HEK293T (cell line): Measurements from ENCODE around the gene IMPDH1.
"Not testable (repeated sequence)": the region's sequence is repeated elsewhere in the genome, so short reads cannot be mapped to it uniquely, and the experiment has no call there.

Source experiments
- CTCF ChIA-PET: fragments of 350-600 bp; formaldehyde crosslinking; extraction: SDS; loops from one replicate; lab custom pipeline; 2021; ENCODE audit warnings: antibody characterized with exemption, inconsistent platforms; lab: Yijun Ruan, JAX
- POLR2A ChIA-PET: fragments of 350-600 bp; formaldehyde crosslinking; extraction: SDS; loops from one replicate; lab custom pipeline; 2020; ENCODE audit warnings: antibody characterized with exemption, inconsistent platforms; lab: Yijun Ruan, JAX
- DNase-seq: peaks from one replicate; pipeline ENCODE4 v3.0.0; 2012; ENCODE audit warnings: mixed read lengths; ENCODE audit errors: extremely low spot score
- ARNT ChIP-seq: fragments of 450-650 bp; IDR thresholded peaks from 2 replicates; pipeline ENCODE4 v1.6.1; 2017; ENCODE audit warnings: mild to moderate bottlenecking
- BHLHE40 ChIP-seq: fragments of 450-650 bp; IDR thresholded peaks from 2 replicates; pipeline ENCODE4 v1.6.1; 2016; ENCODE audit warnings: mild to moderate bottlenecking, moderate library complexity, borderline replicate concordance
- CTBP1 ChIP-seq: fragments of 450-650 bp; IDR thresholded peaks from 2 replicates; pipeline ENCODE4 v1.6.1; 2016; ENCODE audit warnings: borderline replicate concordance
- ELF4 ChIP-seq: fragments of 450-650 bp; IDR thresholded peaks from 2 replicates; pipeline ENCODE4 v1.6.1; 2017; ENCODE audit warnings: antibody characterized with exemption
- FOXA1 ChIP-seq: fragments of 450-650 bp; IDR thresholded peaks from 2 replicates; pipeline ENCODE4 v1.6.1; 2016; ENCODE audit warnings: mild to moderate bottlenecking
- FOXK2 ChIP-seq: fragments of 450-650 bp; IDR thresholded peaks from 2 replicates; pipeline ENCODE4 v1.6.1; 2016; ENCODE audit warnings: mild to moderate bottlenecking
- FOXM1 ChIP-seq: fragments of 450-650 bp; IDR thresholded peaks from 2 replicates; pipeline ENCODE4 v1.6.1; 2017; ENCODE audit warnings: mild to moderate bottlenecking, borderline replicate concordance
- HDGF ChIP-seq: fragments of 450-650 bp; IDR thresholded peaks from 2 replicates; pipeline ENCODE4 v1.6.1; 2017; ENCODE audit warnings: antibody characterized with exemption, borderline replicate concordance
- L3MBTL2 ChIP-seq: fragments of 450-650 bp; conservative IDR thresholded peaks from 2 replicates; pipeline ENCODE4 v1.6.1; 2016; ENCODE audit warnings: mild to moderate bottlenecking
- LEF1 ChIP-seq: fragments of 450-650 bp; IDR thresholded peaks from 2 replicates; pipeline ENCODE4 v1.6.1; 2017; ENCODE audit warnings: mild to moderate bottlenecking, borderline replicate concordance
- NFRKB ChIP-seq: fragments of 450-650 bp; IDR thresholded peaks from 2 replicates; pipeline ENCODE4 v1.6.1; 2016; ENCODE audit warnings: mild to moderate bottlenecking, moderate library complexity
- PKNOX1 ChIP-seq: fragments of 450-650 bp; IDR thresholded peaks from 2 replicates; pipeline ENCODE4 v1.6.1; 2016
- SP1 ChIP-seq: fragments of 450-650 bp; IDR thresholded peaks from 2 replicates; pipeline ENCODE4 v1.6.1; 2017
- SUZ12 ChIP-seq: fragments of 450-650 bp; IDR thresholded peaks from 2 replicates; pipeline ENCODE4 v1.6.1; 2016; ENCODE audit warnings: mild to moderate bottlenecking
- TARDBP ChIP-seq: fragments of 450-650 bp; IDR thresholded peaks from 2 replicates; pipeline ENCODE4 v1.6.1; 2016
- ZNF384 ChIP-seq: fragments of 450-650 bp; IDR thresholded peaks from 2 replicates; pipeline ENCODE4 v1.6.1; 2016

IMPDH1 gene

GRCh38 chr7:128409596-128410450 lies at the start of gene IMPDH1:
Gene IMPDH1 (minus strand): TSS chr7:128409982. CDS start chr7:128409901, 81 bp downstream.
- CTCF ChIA-PET: interaction anchor here (1.2 to 1.7 kb wide), 2 partner anchors 16 to 29 kb away, joined by 3 to 12 read pairs; no protein-coding TSS in a partner anchor
- POLR2A ChIA-PET: interaction anchor here (0.6 to 3.7 kb wide), 3 partner anchors 11 to 66 kb away, joined by 3 to 21 read pairs (median 13); partner anchors contain the start of genes HILPDA and RBM28
- peak; percentile 91 for DNase-seq

GRCh38 chr7:128459394-128459878 lies 49.7 kb upstream of the IMPDH1 start:
- TF ChIP-seq HDGF: no peak
- TF ChIP-seq ARNT: no peak
- ChIA-PET CTCF (interaction anchor here (0.7 to 3.1 kb wide), 11 partner anchors 10 to 112 kb away, joined by 3 to 117 read pairs (median 4); no protein-coding TSS in a partner anchor), POLR2A (interaction anchor here (0.7 to 1.1 kb wide), 3 partner anchors 32 to 115 kb away, joined by 3 to 13 read pairs (median 4); partner anchors contain the start of gene RBM28)
- peak; percentile 60 for DNase-seq

More at GRCh38 chr7:128409596-128410450, at the start of gene IMPDH1:
- TF ChIP-seq FOXA1: no peak
- 0 out of 2 replicates have a peak, but pooled peaks have one; percentile 19 for TF ChIP-seq L3MBTL2

GRCh38 chr7:128458956-128459355 lies 49.2 kb upstream of the IMPDH1 start:
- CTCF ChIA-PET: interaction anchor here (0.7 to 3.1 kb wide), 11 partner anchors 10 to 111 kb away, joined by 3 to 117 read pairs (median 4); no protein-coding TSS in a partner anchor
- TF ChIP-seq TARDBP (no peak), FOXK2 (no peak), LEF1 (no peak), FOXA1 (no peak), PKNOX1 (no peak), BHLHE40 (no peak), ARNT (no peak), L3MBTL2 (no peak), SUZ12 (no peak), CTBP1 (no peak), SP1 (no peak), ZNF384 (no peak), HDGF (no peak), NFRKB (no peak), FOXM1 (no peak), ELF4 (no peak)
- no peak for DNase-seq
- POLR2A ChIA-PET: interaction anchor here (0.7 to 1.0 kb wide), 2 partner anchors 31 to 115 kb away, joined by 3 to 13 read pairs; partner anchors contain the start of gene RBM28

GRCh38 chr7:128457385-128457784 lies 47.6 kb upstream of the IMPDH1 start:
- ChIA-PET CTCF (interaction anchor here (0.7 to 1.0 kb wide), 2 partner anchors 31 to 1515 kb away, joined by 3 to 4 read pairs; no protein-coding TSS in a partner anchor), POLR2A (interaction anchor here (3.0 kb wide), 1 partner anchor 31 kb away, joined by 21 read pairs; no protein-coding TSS in a partner anchor)
- not testable (repeated sequence) for DNase-seq

- no peak for TF ChIP-seq NFRKB
- TF ChIP-seq ZNF384: no peak
- TF ChIP-seq HDGF: no peak
- no peak for TF ChIP-seq TARDBP
- TF ChIP-seq PKNOX1: no peak
- no peak for TF ChIP-seq FOXA1
- ChIA-PET CTCF (interaction anchor here (1.2 to 3.2 kb wide), 2 partner anchors 30 to 75 kb away, joined by 4 to 21 read pairs; no protein-coding TSS in a partner anchor), POLR2A (interaction anchor here (1.5 to 3.0 kb wide), 7 partner anchors 12 to 112 kb away, joined by 5 to 21 read pairs (median 19); partner anchors contain the start of genes IMPDH1 and RBM28)
- DNase-seq: no peak
Observed at GRCh38 chr7:128456255-128456725, 46.5 kb upstream of the IMPDH1 start.

- peak; percentile 93 for DNase-seq
- no peak for TF ChIP-seq CTBP1
- no peak for TF ChIP-seq BHLHE40
- TF ChIP-seq PKNOX1: no peak
- TF ChIP-seq ZNF384: no peak
- no peak for TF ChIP-seq FOXM1
- TF ChIP-seq TARDBP: peak; percentile 77; the same call in 1 of the 2 replicates
- peak; percentile 79 for TF ChIP-seq L3MBTL2
- no peak for TF ChIP-seq HDGF
- CTCF ChIA-PET: interaction anchor here (1.0 to 3.2 kb wide), 5 partner anchors 12 to 108 kb away, joined by 3 to 21 read pairs (median 4); no protein-coding TSS in a partner anchor
- POLR2A ChIA-PET: interaction anchor here (1.0 to 3.0 kb wide), 11 partner anchors 11 to 375 kb away, joined by 3 to 21 read pairs (median 9); partner anchors contain the start of genes CALU, IMPDH1 and RBM28
Observed at GRCh38 chr7:128455543-128456254, 45.9 kb upstream of the IMPDH1 start, which contains the start of gene HILPDA. Gene HILPDA (plus strand): TSS chr7:128455878. CDS start chr7:128457269, 1,391 bp downstream.
